Activated CD8-positive, alpha-beta memory T cell treated with anti-CD3 and anti-CD28 coated beads, Interleukin-2, amount 50 U/mL, for 24 hours (primary cell): ENCODE data around the gene PFDN5.

Source experiments
- DNase-seq: peaks from one replicate; pipeline ENCODE4 v3.0.0-alpha.2; 2020; ENCODE audit errors: extremely low read depth

The PFDN5 gene

DNA sequence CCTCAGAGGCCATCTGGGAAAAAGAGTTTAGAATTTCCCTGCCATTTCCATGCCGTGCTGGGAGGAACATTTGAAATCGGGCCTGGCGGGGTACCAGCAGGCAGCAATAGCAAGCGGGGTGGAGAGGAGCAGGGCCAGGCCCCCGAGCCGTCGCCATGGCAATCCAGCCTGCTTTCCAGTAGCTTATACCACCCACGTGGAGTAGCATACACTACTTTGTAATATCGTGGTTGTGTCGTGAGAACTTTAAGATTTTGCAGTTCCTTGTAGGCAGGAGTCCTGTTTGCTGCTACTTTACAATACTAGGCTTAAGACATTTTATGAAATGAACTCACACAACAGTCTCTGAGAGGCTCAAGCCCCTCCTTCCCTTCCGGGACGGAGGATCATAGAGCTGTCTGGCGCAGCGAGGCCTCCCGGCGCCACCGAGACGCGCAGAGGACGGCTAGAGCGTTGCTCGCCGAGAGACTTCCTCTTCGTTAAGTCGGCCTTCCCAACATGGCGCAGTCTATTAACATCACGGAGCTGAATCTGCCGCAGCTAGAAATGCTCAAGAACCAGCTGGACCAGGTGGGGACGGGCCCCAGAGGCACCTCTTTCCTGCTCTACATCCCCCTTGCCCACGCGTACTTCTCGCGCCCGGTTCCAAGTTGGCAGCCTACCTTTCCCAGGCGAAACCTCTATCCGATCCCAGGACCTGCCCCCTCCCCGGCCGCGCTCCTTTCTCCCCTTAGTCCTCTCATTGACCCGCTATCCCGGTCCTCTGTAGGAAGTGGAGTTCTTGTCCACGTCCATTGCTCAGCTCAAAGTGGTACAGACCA lies at the start of gene PFDN5:
Gene PFDN5 (plus strand): TSS at position 473 of the 821 bp plus-strand sequence. CDS start 26 bp downstream, at position 499.
- peak; percentile 66 for DNase-seq

DNA sequence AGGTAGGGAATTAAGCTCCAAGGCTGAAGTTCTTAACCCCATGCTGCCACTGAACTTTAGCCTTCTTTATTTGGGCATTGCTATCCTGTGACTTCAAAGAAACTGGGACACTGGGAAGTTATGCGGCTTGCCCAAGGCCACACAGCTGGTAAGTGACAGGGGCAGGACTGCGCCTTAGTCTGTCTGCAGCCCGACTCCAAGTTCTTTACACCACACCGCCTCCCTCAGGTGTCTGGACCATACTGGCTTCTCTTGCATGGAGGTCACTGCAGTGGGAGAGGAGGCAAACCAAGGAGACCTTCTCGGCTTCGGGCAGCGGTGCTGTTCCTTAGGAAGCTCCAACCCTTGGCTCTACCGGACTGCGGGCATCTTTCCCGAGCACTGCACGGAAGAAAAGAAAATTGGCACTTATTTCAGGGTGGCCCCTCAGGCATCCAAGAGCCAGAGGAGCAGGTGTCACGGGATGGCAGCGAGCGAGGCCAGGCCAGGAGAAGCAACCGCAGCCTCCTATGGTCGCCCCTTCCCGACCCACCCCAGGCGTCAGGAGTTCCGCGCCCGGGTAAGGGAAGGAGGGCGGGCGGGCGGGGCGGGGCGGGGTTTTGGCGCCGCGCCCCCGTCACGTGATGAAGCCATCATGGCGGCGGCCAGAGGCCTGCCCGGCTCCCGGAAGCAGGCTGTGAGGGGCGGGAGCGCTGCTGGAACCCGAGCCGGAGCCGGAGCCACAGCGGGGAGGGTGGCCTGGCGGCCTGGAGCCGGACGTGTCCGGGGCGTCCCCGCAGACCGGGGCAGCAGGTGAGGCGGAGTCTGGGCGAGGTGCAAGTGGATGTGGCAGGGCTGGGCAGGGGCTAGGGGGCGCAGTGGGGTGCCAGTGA lies 43.6 kb upstream of the PFDN5 start:
- DNase-seq: no peak

DNA sequence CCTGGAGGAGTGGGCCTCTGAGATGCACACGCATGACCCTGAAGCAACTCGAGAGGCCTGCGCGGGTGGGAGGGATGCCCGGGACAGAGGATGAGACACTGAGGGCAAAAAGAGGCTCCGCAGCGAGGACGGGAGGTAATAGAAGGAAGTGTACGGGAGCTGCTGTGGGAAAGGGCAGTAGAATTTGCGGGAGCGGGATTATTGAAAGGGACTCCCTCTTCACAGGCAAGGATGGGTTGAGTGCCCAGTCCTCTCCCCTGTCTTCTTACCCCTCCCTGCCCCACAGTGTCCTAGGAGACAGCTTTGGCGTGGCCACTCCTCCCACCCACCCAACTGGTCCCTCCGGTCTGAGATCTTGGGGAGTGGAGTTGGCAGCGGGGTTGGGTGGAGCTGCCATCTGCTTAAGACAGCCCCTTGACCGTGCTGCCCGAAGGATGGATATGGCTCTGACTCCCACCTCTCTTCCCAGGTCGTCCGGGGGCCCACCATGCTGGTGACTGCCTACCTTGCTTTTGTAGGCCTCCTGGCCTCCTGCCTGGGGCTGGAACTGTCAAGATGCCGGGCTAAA lies 42.9 kb upstream of the PFDN5 start:
- no peak for DNase-seq

DNA sequence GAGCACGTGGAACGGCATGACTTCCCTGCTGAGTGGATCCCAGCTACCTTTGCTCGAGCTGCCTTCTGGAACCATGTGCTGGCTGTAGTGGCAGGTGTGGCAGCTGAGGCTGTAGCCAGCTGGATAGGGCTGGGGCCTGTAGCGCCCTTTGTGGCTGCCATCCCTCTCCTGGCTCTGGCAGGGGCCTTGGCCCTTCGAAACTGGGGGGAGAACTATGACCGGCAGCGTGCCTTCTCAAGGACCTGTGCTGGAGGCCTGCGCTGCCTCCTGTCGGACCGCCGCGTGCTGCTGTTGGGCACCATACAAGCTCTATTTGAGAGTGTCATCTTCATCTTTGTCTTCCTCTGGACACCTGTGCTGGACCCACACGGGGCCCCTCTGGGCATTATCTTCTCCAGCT lies 42.0 kb upstream of the PFDN5 start:
- DNase-seq: no peak

DNA sequence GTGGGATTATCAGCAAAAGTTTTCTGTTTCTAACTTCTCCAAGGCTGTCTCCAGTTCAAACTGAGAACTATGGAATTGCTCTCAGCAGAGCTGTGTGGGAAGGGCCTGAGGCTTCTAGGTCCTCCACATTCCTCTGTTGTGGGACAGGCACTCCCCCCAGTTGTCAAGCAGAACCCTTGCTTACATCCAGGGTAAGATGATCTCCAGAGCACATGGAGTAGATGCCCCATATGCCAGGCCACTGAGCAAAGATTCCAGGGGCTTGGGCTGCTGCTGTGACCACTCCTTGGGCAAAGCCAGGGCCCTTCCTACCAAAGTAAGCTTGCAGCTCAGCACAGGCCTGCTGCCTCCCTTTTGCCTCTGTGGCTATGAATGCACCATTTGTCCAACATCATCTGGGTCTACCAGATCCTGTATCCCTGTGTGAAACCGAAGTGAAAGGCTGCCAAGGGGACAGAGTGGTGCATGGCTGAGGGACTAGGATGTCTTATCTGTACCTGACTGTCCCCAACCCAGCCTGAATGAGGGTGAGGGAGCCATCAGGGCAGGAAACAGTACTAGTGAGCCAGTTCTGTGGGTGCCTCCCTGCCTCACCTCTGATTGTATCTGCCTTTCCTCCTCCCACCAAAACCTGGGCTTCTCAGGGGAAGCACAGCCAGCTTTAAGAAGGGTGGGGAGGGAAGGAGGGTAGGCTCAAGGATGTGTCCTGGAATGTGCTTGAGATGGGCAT lies 40.4 kb upstream of the PFDN5 start:
- DNase-seq: no peak

- no peak for DNase-seq
Observed at GRCh38 chr12:53255996-53256395, 39.3 kb upstream of the PFDN5 start.

- no peak for DNase-seq
Observed at GRCh38 chr12:53258541-53259539, 36.5 kb upstream of the PFDN5 start.

GRCh38 chr12:53259891-53260290 lies 35.5 kb upstream of the PFDN5 start:
- DNase-seq: no peak

- no peak for DNase-seq
Observed at GRCh38 chr12:53265783-53266182, 29.6 kb upstream of the PFDN5 start.

DNA sequence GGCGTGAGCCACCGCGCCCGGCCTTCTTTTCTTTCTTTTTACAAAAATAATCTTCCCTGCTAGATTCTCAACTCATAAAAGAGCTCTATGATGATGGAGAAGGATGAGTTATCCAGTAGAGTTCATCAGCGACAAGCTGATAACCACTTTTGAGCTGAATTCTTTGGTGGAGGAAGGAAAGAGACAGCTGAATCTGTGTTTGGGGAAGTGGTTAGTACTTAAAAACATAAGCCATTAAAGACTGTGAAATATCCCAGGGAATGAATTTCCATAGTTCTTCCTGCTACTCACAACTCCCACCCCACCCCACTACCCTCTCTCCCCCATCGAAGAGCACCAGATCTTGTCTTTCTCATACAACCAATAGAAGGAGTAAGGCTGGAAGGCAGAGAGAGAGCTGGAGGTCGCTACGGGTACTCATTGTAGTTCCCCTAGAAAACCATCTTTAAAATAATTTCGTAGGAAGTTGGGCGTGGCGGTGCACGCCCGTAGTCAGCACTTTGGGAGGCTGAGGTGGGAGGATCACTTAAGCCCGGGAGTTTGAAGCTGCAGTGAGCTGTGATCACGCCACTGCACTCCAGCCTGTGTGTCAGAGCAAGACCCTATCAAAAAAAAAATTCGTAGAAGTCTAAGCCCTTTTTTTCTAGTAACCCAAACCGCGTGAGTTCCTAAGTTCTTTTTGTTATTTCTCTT lies 27.9 kb upstream of the PFDN5 start:
- no peak for DNase-seq

GRCh38 chr12:53267999-53268629 lies 27.2 kb upstream of the PFDN5 start, which contains the start of gene ESPL1:
Gene ESPL1, plus strand, starts transcription at chr12:53268299. Its CDS starts 468 bp downstream, at chr12:53268767.
- DNase-seq: peak; percentile 52

DNA sequence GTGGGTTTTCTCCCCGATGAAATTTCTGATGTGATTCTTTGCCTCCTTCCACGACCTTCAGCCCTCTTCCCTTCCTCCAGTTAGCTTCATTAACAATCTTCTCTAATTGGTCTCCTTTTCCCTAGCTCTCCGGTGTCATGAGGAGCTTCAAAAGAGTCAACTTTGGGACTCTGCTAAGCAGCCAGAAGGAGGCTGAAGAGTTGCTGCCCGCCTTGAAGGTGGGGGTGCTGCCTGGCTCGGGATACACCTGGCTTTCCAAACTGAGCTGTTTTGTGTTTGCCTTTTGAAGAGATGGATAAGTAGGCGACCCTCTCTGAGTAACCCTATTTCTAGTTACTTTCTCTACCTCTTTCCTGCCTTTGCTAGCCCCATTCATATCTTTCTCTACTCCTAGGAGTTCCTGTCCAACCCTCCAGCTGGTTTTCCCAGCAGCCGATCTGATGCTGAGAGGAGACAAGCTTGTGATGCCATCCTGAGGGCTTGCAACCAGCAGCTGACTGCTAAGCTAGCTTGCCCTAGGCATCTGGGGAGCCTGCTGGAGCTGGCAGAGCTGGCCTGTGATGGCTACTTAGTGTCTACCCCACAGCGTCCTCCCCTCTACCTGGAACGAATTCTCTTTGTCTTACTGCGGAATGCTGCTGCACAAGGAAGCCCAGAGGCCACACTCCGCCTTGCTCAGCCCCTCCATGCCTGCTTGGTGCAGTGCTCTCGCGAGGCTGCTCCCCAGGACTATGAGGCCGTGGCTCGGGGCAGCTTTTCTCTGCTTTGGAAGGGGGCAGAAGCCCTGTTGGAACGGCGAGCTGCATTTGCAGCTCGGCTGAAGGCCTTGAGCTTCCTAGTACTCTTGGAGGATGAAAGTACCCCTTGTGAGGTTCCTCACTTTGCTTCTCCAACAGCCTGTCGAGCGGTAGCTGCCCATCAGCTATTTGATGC lies 26.4 kb upstream of the PFDN5 start:
- DNase-seq: no peak

DNA sequence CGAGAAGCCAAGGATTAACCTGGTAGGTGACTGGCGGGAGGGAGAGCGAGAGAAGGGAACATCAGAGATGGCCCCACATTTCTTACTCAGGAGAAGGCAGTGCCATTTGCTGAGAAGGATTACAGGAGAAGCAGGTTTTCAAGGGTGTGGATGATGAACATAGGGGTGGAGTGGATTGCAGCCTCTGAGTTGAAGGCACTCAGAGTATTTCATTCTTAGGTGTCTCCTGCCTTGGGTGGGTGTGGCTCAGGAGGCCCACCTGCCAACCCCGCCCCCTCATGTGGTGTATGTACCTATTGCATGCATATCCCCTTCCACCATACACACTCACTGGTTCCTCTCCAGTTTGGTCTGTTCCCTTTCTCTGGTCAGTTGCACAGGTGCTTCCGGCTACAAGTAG lies 20.9 kb upstream of the PFDN5 start:
- no peak for DNase-seq

- no peak for DNase-seq
Observed at GRCh38 chr12:53276511-53276910, 18.8 kb upstream of the PFDN5 start.

- DNase-seq: no peak
Observed at GRCh38 chr12:53277981-53278380, 17.4 kb upstream of the PFDN5 start.

DNA sequence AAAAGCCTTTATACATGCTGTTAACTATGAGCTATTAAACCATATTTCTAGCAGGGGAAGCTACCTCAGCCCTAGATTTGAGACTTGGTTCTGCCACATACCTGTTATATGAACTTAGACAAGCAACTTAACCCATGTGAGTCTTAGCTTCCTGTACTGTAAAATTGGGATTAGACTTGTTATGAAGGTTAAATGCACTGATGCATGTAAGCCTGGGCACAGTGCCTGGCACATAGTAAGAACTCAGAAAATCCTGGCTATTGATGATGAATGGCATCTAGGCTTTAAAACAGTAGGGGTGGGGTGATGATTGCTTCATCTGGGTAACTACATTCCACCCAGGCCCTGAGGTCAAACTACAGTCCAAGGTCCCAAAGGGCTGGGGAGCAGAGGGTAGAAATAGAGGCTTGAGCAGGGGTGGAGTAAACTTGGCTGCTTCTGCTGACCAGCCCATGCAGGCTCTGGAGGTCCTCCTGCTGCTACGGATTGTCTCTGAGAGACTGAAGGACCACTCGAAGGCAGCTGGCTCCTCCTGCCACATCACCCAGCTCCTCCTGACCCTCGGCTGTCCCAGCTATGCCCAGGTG lies 16.0 kb upstream of the PFDN5 start:
- no peak for DNase-seq

- DNase-seq: no peak
Observed at GRCh38 chr12:53279888-53280498, 15.3 kb upstream of the PFDN5 start.
